HG03565 (cell line): ENCODE data around the gene CIITA.
"Not testable (repeated sequence)": the region's sequence is repeated elsewhere in the genome, so short reads cannot be mapped to it uniquely, and the experiment has no call there.

Source experiments
- ATAC-seq: cut with Tn5 transposase; IDR thresholded peaks from one replicate; pipeline ENCODE4 v1.9.1; 2021; ENCODE audit warnings: mild to moderate bottlenecking, moderate library complexity; ENCODE audit not compliant: unreplicated experiment

The CIITA gene

DNA sequence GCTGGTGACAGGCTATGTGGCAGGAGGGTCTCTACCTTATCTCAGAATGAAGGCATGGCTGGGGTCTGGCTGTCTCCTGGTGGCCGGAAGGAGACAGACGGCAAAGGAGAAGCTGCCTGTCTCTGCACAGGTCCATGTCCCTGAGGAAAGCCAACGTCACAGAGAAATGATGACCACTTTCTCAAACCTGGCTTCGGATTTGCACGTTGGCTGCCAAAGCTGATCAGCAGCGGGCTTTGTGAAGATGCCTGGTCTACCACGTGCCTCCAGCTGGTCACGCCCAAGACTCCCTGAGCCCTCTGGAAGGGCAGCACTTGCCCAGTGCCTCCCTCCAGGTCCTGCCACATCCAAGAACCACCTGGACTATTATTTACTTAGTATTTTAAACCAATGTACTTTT is 56.9 kb downstream of the CIITA start:
- no peak for ATAC-seq

- no peak for ATAC-seq
These were observed 57.5 kb downstream of the CIITA start for GRCh38 chr16:10934325-10935107.

GRCh38 chr16:10935226-10935915 is 58.4 kb downstream of the CIITA start:
- no peak for ATAC-seq

DNA sequence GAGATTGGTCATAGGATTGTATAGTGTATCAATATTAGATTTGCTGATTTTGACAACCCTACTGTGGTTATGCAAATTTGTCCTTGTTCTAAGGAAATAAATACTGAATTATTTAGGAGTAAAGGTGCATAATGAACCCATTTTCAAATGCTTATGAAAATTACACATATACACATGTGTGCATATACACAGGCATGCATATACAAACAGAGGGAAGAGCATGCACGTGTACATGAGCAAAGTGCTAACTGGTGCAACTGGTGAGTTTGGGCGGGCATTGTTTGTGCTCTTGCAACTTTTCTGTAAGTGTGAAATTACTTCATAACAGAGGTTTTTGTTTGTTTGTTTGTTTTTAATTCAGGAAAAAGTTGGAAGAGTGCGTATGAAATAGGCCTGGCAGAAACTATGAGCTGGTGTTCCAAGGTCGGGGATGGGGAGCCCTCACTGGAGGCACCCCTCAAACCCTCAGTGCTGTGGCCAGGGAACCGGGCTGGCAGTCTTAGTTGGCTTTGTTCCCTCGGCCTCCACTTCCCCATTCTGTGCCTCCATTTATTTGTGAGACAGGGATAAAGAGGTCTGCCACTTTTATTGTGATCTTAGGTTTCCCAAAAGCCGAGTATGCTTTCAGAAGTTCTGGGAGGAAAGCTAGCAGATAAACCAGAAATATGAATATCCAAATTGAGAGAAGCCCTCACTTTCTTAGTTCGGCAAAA is 59.4 kb downstream of the CIITA start:
- ATAC-seq = no peak

- ATAC-seq = no peak
These were observed 60.3 kb downstream of the CIITA start for GRCh38 chr16:10937068-10937859.

- no peak for ATAC-seq
These were observed 61.3 kb downstream of the CIITA start for GRCh38 chr16:10938321-10938720.

DNA sequence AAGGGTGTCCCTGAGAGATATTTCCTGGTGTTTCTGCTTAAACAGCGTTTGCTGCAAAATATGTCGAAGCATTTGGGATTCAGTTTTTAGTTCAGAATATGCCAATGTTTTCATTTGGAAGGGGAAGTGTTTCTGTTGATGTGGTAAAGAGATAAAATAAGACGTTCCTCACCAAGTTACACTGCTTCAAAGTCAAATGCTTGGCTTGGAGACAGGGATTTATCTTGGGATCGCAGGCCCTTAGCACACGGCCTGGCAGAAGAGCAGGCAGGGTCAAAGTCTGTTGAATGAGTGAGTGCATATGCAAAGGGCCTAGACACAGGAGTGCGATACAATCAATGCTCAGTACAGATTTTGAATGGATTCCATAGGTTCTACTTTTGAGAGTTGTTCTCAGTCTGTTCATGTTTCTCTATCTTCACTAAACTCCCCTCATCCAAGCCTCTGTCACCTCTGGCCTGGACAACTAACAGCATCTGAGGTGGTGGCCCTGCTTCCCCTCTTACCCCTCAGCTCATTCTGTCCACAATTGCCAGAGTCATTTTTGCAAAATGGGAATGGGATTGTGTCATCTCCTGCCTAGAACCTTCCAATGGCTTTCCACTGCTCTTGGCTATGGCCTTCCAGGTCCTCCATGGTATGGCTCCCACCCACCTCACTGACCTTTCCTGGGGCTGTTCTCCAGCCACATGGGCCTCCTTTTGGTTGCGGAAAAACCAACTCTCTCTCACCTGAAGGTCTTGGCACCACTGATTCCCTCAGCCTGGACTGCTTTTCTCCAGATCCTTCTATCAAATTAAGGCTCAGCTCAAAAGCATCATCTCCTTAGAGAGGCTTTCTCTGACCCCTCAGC is 62.0 kb downstream of the CIITA start:
- no peak for ATAC-seq

GRCh38 chr16:10939649-10940234 is 62.7 kb downstream of the CIITA start:
- no peak for ATAC-seq

DNA sequence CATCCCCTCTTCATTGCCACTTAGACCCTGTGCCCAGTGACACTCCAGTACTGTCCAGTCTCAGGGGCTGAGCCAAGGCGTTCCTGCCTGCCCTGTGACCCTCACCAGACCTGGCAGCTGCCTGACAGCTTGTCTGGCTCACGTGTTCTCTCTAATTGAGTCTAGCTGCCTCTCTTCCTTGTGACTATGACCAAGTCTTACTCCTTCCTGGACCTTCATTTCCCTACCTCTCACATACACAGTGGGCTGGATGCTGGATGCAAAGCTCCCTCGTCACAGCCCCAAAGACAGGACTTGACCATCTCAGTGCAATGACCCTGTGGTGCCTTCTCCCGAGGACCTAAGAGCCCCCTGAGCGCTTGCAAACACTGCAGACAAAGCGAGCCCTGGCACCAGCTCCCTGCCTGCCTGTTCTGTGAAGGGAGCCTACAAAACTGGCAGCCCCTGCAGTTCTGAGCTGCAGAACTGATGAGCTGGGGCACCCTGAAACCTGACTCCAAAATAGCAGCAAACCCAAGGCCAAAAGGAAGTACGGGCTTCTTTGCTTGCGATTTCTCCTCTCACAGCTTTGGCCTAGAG is 63.6 kb downstream of the CIITA start:
- ATAC-seq = no peak

- ATAC-seq = no peak
These were observed 64.3 kb downstream of the CIITA start for GRCh38 chr16:10941127-10941933.

- ATAC-seq = not testable (repeated sequence)
These were observed 64.9 kb downstream of the CIITA start for GRCh38 chr16:10941935-10942351.

DNA sequence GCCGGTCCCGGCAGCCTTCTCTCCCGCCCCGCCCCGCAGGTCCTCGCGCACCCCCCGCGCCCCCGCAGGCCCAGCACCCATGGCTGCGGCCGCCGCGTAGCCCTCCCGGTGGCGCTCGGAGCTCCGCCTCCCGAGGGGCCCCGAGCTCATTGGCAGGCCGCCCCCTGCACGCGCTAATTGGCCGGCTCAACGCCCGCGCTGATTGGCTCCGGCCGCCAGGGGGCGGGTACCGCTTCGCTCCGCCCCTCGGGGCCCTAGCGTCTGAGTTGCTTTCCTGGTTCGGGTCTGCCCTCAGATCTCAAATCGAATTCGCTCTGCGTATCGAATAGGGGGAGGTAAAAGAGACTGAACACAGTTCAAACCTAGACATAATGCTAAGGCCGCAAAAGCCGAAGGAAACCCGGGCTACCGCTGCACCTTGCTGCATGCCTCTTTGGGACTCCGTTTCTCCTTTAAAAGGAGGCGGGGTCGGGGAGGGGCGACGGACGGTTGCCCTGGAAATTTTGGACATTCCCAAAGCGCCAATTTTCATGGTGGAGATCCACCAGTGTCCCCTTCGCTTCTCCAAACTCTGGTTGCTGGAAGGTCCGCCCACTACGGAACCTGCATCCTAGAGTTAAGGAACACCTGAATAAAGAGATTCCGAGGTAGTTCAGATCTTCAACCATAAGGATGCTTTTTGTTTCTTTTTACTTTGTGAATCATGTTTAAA is 65.5 kb downstream of the CIITA start, which contains the start of gene DEXI:
DEXI (minus strand) TSS at position 117 of the 712 bp plus-strand sequence. CDS start 463 bp downstream, outside the sequence.
- ATAC-seq = peak; percentile 58

- ATAC-seq = no peak
These were observed 66.0 kb downstream of the CIITA start for GRCh38 chr16:10943064-10943353.

- ATAC-seq = peak; percentile 70
These were observed 67.5 kb downstream of the CIITA start, which contains the start of gene CLEC16A for GRCh38 chr16:10944249-10945064. Gene CLEC16A, plus strand, starts transcription at chr16:10944564. Its CDS starts 154 bp downstream, at chr16:10944718.

DNA sequence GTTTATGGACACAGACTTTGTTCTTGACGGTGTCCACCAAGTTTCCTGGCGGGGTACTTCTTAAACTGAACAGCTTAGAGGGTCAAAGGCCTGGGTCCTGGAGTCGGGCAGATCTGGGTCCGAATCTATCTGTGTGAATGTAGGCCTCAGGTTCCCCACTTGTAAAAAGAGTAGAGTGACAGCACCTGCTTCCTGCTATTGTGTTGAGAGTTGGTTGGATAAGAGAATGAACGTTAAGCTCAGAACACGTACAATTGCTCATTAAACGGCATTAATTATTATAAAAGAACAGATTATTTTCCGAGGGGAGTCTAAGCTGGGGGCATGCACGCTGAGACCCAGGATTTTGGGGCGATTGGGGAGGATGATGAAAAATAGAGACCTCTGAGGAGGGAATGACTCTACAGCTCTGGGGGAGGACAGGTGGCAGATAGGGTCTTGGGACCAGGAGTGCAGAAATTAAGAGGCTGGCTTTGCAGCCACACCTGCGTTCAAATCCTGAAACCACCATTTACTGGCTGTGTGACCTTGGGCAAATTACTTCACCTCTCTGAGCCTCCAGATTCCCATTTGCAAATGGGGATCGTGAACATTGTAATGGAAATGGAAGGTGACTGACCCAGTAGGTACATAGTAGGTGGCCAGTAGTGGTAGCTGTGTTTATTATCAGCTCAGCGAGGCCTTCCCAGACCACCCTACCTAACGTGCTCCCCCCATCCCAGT is 68.2 kb downstream of the CIITA start:
- no peak for ATAC-seq

GRCh38 chr16:10946308-10946707 is 69.3 kb downstream of the CIITA start:
- ATAC-seq = no peak
